H1 (cell line): ENCODE results near the gene PIK3C2G. TPM values are rescaled to one million over a fixed set of nuclear protein-coding genes. Genes with fewer than 3 reads are reported as not detected.

Source experiments
- CTCF ChIA-PET: fragments of 300-600 bp; sonication (Branson Sonifier 250); formaldehyde crosslinking; loops from one replicate; lab custom pipeline; 2021; ENCODE audit not compliant: partially characterized antibody; lab: Charles Lee
- POLR2A ChIA-PET: fragments of 300-600 bp; sonication (Branson Sonifier 250); formaldehyde crosslinking; loops from one replicate; lab custom pipeline; 2021; ENCODE audit warnings: inconsistent platforms; ENCODE audit not compliant: partially characterized antibody; lab: Charles Lee
- DNase-seq, 2 experiments: peaks; one replicate each; pipeline versions ENCODE4 v3.0.0 to v3.0.0-alpha.2; 2010 to 2022; ENCODE audit warnings: low spot score in 2 of 2, low read depth in 1 of 2, mixed read lengths in 1 of 2
- FAIRE-seq: peaks from 2 replicates; lab custom pipeline; 2011; peaks lifted over from hg19 to GRCh38; lab: Jason Lieb, UNC
- H2AFZ ChIP-seq: 2 replicates; pipeline ENCODE4 v1.8.1; 2012; ENCODE audit warnings: low read length, inconsistent platforms
- H2AK5ac ChIP-seq: 2 replicates; pipeline ENCODE4 v1.6.1; 2013; ENCODE audit warnings: low read depth, low read length
- H2BK120ac ChIP-seq: replicated peaks from 2 replicates; pipeline ENCODE3; 2013; ENCODE audit warnings: low read depth, low read length, inconsistent platforms
- H2BK12ac ChIP-seq: 2 replicates; pipeline ENCODE4 v1.6.1; 2013; ENCODE audit warnings: low read depth, low read length
- H2BK15ac ChIP-seq: 2 replicates; pipeline ENCODE4 v1.6.1; 2013; ENCODE audit warnings: low read length
- H2BK20ac ChIP-seq: 2 replicates; pipeline ENCODE4 v1.6.1; 2013; ENCODE audit warnings: low read length
- H2BK5ac ChIP-seq: 2 replicates; pipeline ENCODE4 v1.6.1; 2013; ENCODE audit warnings: low read depth, low read length
- H3K14ac ChIP-seq: 2 replicates; pipeline ENCODE4 v1.6.1; 2013; ENCODE audit warnings: inconsistent platforms; ENCODE audit not compliant: insufficient read length
- H3K18ac ChIP-seq: 2 replicates; pipeline ENCODE4 v1.6.1; 2013; ENCODE audit warnings: low read length; ENCODE audit errors: extremely low read depth
- H3K23ac ChIP-seq: 2 replicates; pipeline ENCODE4 v1.6.1; 2013; ENCODE audit warnings: inconsistent platforms; ENCODE audit not compliant: insufficient read length
- H3K23me2 ChIP-seq: 2 replicates; pipeline ENCODE4 v1.6.1; 2013; ENCODE audit warnings: low read depth, low read length
- H3K27ac ChIP-seq: 2 replicates; pipeline ENCODE4 v1.6.1; 2011; ENCODE audit warnings: low read depth, low read length, inconsistent platforms
- H3K27me3 ChIP-seq, 4 experiments: replicated peaks in 1 of 4; 1 replicate in 1 of 4; 2 replicates in 3 of 4; pipeline versions ENCODE4 v1.6.1 to v1.8.1; 2011 to 2013; ENCODE audit warnings: low read length in 3 of 4, mild to moderate bottlenecking in 3 of 4, inconsistent platforms in 2 of 4, mixed read lengths in 2 of 4, moderate library complexity in 1 of 4; ENCODE audit not compliant: control insufficient read depth in 3 of 4, insufficient read depth in 3 of 4; ENCODE audit errors: extremely low read depth in 1 of 4
- H3K36me3 ChIP-seq, 4 experiments: 2 replicates each; pipeline versions ENCODE4 v1.6.1 to v1.8.1; 2011 to 2013; ENCODE audit warnings: mild to moderate bottlenecking in 4 of 4, low read length in 3 of 4, moderate library complexity in 2 of 4, control low read depth in 1 of 4, inconsistent platforms in 1 of 4; ENCODE audit not compliant: insufficient read depth in 4 of 4, control insufficient read depth in 2 of 4
- H3K4ac ChIP-seq: replicated peaks from 2 replicates; pipeline ENCODE3; 2013; ENCODE audit warnings: low read length, low read depth, mixed read lengths, inconsistent platforms; ENCODE audit not compliant: insufficient read length
- H3K4me1 ChIP-seq, 4 experiments: replicated peaks in 1 of 4; 1 replicate in 1 of 4; 2 replicates in 3 of 4; pipeline versions ENCODE4 v1.6.1 to v1.8.1; 2011 to 2013; ENCODE audit warnings: low read length in 3 of 4, inconsistent platforms in 2 of 4, mixed read lengths in 1 of 4; ENCODE audit not compliant: insufficient read depth in 4 of 4, control insufficient read depth in 3 of 4
- H3K4me2 ChIP-seq, 2 experiments: 2 replicates each; pipeline versions ENCODE4 v1.6.1 to v1.8.1; 2011 to 2013; ENCODE audit warnings: low read depth in 2 of 2, low read length in 2 of 2, control low read depth in 1 of 2, inconsistent platforms in 1 of 2, mild to moderate bottlenecking in 1 of 2; ENCODE audit not compliant: insufficient read depth in 1 of 2
- H3K4me3 ChIP-seq, 4 experiments: fragments of 200-600, 300-600 bp in 1 of 4; sonication (generic), shearing (Covaris generic), sonication (Bioruptor Twin) in 1 of 4; 2 replicates each; pipeline versions ENCODE4 v1.5.1 to v1.8.1; 2011 to 2016; ENCODE audit warnings: low read length in 4 of 4, low read depth in 3 of 4, control low read depth in 2 of 4, inconsistent platforms in 2 of 4, mild to moderate bottlenecking in 2 of 4, mixed read lengths in 1 of 4, moderate library complexity in 1 of 4; ENCODE audit not compliant: insufficient read depth in 2 of 4; ENCODE audit errors: extremely low read depth in 1 of 4
- H3K56ac ChIP-seq: replicated peaks from 2 replicates; pipeline ENCODE3; 2013; ENCODE audit warnings: low read depth, mild to moderate bottlenecking, mixed read lengths, low read length, inconsistent platforms; ENCODE audit not compliant: insufficient read length
- H3K79me1 ChIP-seq: 2 replicates; pipeline ENCODE4 v1.6.1; 2013; ENCODE audit warnings: low read depth, low read length, control low read depth
- H3K79me2 ChIP-seq, 2 experiments: 2 replicates each; pipeline versions ENCODE4 v1.6.1 to v1.8.1; 2012 to 2013; ENCODE audit warnings: low read length in 2 of 2, mild to moderate bottlenecking in 2 of 2, inconsistent platforms in 1 of 2; ENCODE audit not compliant: insufficient read depth in 2 of 2, control insufficient read depth in 1 of 2
- H3K9ac ChIP-seq, 4 experiments: replicated peaks in 1 of 4; 1 replicate in 1 of 4; 2 replicates in 3 of 4; pipeline versions ENCODE4 v1.6.1 to v1.8.1; 2011 to 2013; ENCODE audit warnings: low read depth in 3 of 4, low read length in 3 of 4, control low read depth in 2 of 4, mild to moderate bottlenecking in 2 of 4, moderate library complexity in 2 of 4, inconsistent platforms in 1 of 4; ENCODE audit errors: extremely low read depth in 1 of 4
- H3K9me3 ChIP-seq, 2 experiments: 2 replicates each; pipeline versions ENCODE4 v1.6.1 to v1.8.1; 2012 to 2013; ENCODE audit warnings: mild to moderate bottlenecking in 2 of 2, moderate library complexity in 2 of 2, control low read depth in 1 of 2, inconsistent platforms in 1 of 2, low read depth in 1 of 2, low read length in 1 of 2, mixed read lengths in 1 of 2; ENCODE audit not compliant: insufficient read depth in 2 of 2
- H4K20me1 ChIP-seq, 2 experiments: replicated peaks in 1 of 2; 2 replicates each; pipeline versions ENCODE3 to v1.8.1; 2011 to 2013; ENCODE audit warnings: inconsistent platforms in 2 of 2, low read length in 2 of 2, mild to moderate bottlenecking in 1 of 2; ENCODE audit not compliant: insufficient read depth in 2 of 2, control insufficient read depth in 1 of 2
- H4K5ac ChIP-seq: 2 replicates; pipeline ENCODE4 v1.6.1; 2013; ENCODE audit warnings: low read length, low read depth, mixed read lengths, inconsistent platforms; ENCODE audit not compliant: insufficient read length
- H4K8ac ChIP-seq: 2 replicates; pipeline ENCODE4 v1.8.0; 2013; ENCODE audit warnings: mild to moderate bottlenecking, moderate library complexity, low read length, inconsistent platforms; ENCODE audit not compliant: insufficient read depth; ENCODE audit errors: extremely low read depth
- H4K91ac ChIP-seq: replicated peaks from 2 replicates; pipeline ENCODE3; 2013; ENCODE audit warnings: low read length, mixed read lengths, inconsistent platforms; ENCODE audit not compliant: insufficient read length
- CBX8 ChIP-seq: fragments of 300-800, 300-1000 bp; sonication (generic); IDR thresholded peaks from 2 replicates; pipeline ENCODE4 v1.7.1; 2016; ENCODE audit warnings: low read depth, low read length, borderline replicate concordance
- CTBP2 ChIP-seq: IDR thresholded peaks from 2 replicates; pipeline ENCODE4 v1.7.0; 2011; ENCODE audit warnings: borderline replicate concordance, mild to moderate bottlenecking, moderate library complexity, mixed read lengths, low read length; ENCODE audit not compliant: insufficient read depth, insufficient read length
- WGBS, 2 experiments: shearing (Covaris generic) in 1 of 2; methylation state at CpG; one replicate each; pipeline versions ENCODE4 v1.1.6 to v1.1.7; 2013 to 2015; ENCODE audit warnings: low lambda C conversion rate in 2 of 2, mixed read lengths in 2 of 2, inconsistent platforms in 1 of 2, low coverage in 1 of 2, missing lambda C conversion rate in 1 of 2; ENCODE audit not compliant: insufficient replicate concordance in 2 of 2, insufficient coverage in 1 of 2, insufficient read length in 1 of 2; ENCODE audit errors: extremely low coverage in 1 of 2, missing lambda C conversion rate in 1 of 2; 5-methylcytosine and 5-hydroxymethylcytosine counted together
- polyA plus RNA-seq, 7 experiments: library from polyadenylated mRNA; depleted of rRNA in 3 of 7; stranded (reverse) in 5 of 7; unstranded in 2 of 7; fragments of >200 nt in 5 of 7; fragments of 200-250 nt in 2 of 7; gene quantifications; 1 replicate in 5 of 7; 2 replicates in 1 of 7; 4 replicates in 1 of 7; pipeline versions ENCODE4 v1.2.1 to v1.2.3, GENCODE V29; 2011 to 2013; ENCODE audit warnings: missing spikeins in 2 of 7, mixed read lengths in 2 of 7
- total RNA-seq: library from RNA; stranded (reverse); fragmentation: NEBNext Ultra II Directional; extraction: Animal tissue kit (Norgen Biotek cat#: 25700); gene quantifications from 2 replicates; pipeline ENCODE4 v1.2.1, GENCODE V29; 2021

The PIK3C2G gene
- total and polyA plus RNA-seq, 2 of the 8 experiments (the other 6 are each of a cell fraction or from before 2014, with no cell fraction given): not detected

DNA sequence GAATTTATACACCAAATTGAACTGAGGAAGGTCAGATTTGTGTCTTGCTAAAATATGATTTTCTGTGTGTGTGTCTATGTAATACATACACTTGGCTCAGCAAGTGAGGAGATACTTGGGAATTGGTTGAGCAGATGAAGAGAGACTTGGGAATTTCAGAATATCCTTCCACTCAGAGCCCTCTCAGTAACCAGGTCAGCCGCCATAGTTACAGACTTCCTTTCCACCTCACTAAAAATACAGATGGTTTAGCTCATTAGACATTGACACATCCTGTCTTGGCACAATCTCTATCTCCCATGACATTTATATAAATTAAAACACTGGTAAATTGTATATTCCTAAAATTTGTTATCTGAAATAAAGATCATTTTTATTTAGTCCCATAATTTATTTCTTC is 15.9 kb downstream of the PIK3C2G start:
- no peak overlapping the region for H2AFZ ChIP-seq

More for the DNA sequence above, 15.9 kb downstream of the PIK3C2G start:
- Histone ChIP-seq H3K14ac (no peak overlapping the region), H3K23me2 (no peaks in the 10 kb centered on the region), H3K79me2 (no peaks in the 10 kb centered on the region), H3K27ac (no peak overlapping the region), H3K9ac (no peak overlapping the region), H2BK5ac (no peak overlapping the region), H4K91ac (no peak overlapping the region), H2BK12ac (no peak overlapping the region), H3K79me1 (no peaks in the 10 kb centered on the region), H3K4ac (no peak overlapping the region), H3K9me3 (no peaks in the 10 kb centered on the region), H2BK15ac (no peak overlapping the region), H3K23ac (no peak overlapping the region), H3K4me1 (no peaks in the 10 kb centered on the region), H2BK120ac (no peak overlapping the region), H4K8ac (no peak overlapping the region), H3K4me2 (no peak overlapping the region), H3K36me3 (no peaks in the 10 kb centered on the region), H2AK5ac (no peak overlapping the region), H4K20me1 (no peaks in the 10 kb centered on the region), H4K5ac (no peak overlapping the region), H3K18ac (no peak overlapping the region), H3K56ac (no peak overlapping the region), H3K27me3 (no peaks in the 10 kb centered on the region), H3K4me3 (no peak overlapping the region), H2BK20ac (no peak overlapping the region)
- 22% methylated on average over 1 of the region's 1 CpG; no CpG with 5 or more reads in 1 of the 2 experiments for WGBS, 2 experiments
- CTCF ChIA-PET: interaction anchor here (0.6 to 1.3 kb wide), 3 partner anchors 27 to 43 kb away, joined by 3 to 4 read pairs (median 3); no protein-coding TSS in a partner anchor
- POLR2A ChIA-PET: no interaction called here
- FAIRE-seq (no peak), DNase-seq (no peak)
- TF ChIP-seq CBX8 (no peak), CTBP2 (no peak)
- TF ChIP-seq, all 59 proteins: peak for 0
